ENCODE results near the gene VPS33B.

Gene VPS33B

GRCh38 chr15:90955624-90956273, 66.6 kb downstream of the VPS33B start:
- TF ChIP-seq CTCF (IDR thresholded peaks at IDR 0.05; ENCODE audit: low read depth, low read length, missing control alignments), result no peak
- peak overlapping the region; percentile 93 for H3K4me3 ChIP-seq (ENCODE audit: low read depth, low read length)
- no peak for DNase-seq (ENCODE audit: low read depth)
- in situ Hi-C loops (cut with HindIII; ENCODE audit: low sequenced_read_pairs), result no loop called here

DNA sequence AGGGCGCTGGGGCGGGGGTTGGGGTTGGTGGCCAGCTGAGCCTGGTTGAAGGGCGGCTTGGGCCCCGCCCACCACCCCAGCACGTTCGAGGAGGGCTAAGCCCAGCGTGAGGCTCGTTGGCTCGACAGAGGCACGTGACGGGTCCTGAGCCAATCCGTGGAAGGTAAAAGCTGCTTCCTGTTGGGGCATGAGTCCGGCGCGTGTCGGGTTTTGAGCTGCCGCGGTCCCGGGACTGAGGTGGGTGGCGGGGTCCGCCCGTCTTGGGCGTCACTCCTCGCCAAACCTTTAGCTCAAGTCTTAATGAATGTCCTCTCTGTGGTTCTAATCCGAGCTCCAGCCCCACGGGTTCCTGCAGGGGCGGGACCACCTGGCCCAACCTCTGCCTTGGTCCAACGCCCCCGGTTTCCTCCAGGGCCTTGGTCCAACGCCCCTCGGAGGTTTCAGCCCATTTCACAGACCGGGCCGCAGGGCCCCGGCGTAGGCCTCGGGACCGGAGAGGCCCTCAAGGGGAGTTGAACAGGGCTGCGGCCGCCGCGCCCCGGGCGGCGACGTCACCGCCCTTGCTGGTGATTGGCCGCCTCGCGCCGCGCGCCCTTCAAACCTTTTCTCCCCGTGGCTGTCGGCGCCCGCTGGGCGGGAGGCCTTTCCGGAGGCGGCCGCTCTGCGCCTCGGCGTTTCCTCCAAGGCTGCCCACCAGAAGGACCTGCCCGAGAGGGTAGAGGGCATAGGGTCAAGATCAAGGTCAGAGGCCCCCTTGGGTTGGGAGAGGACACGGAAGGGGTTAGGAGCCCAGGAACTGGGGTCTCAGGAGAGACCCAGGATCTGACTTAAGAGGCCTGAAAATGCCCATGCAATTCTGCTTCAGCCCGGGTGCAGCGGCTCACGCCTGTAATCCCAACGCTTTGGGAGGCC, 67.4 kb downstream of the VPS33B start, which contains the start of gene RCCD1:
Gene RCCD1 (plus strand): TSS at position 173 of the 912 bp plus-strand sequence. CDS start 1,851 bp downstream, outside the sequence.
- in situ Hi-C loops (cut with HindIII; ENCODE audit: low sequenced_read_pairs), result no loop called here

DNA sequence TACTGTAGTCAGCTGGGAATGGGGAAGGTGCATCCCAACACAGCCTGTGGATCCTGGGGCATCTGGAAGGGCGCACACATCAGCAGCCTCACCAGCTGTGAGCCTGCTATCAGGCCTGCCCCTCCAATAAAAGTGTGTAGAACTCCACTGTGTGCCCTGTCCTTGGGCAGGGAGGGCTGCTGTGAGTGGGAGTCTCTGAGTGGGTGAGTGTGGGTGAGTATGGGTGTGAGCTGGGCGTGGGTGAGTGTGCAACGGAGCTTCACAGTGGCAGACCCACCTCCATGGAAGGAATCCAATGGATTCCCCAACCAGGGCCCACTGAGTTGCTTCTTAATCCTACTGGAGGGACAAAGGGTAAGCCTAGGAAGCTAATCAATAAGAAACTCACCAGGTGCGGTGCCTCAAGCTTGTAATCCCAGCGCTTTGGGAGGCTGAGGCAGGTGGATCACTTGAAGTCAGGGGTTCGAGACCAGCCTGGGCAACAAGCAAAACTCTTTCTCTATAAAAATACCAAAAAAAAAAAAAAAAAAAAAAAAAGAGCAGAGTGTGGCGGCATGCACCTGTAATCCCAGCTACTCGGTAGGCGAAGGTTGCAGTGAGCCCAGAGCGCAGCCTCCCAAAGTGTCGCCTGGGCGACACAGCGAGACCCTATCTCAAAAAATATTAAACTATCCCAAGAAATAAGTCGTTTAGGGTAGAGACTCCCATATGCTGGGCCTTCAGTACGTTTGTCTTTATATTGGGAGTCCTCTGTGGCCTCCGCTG, 68.3 kb downstream of the VPS33B start:
- H3K4me3 ChIP-seq (ENCODE audit: low read depth, low read length), result peak overlapping the region; percentile 93
- TF ChIP-seq CTCF (IDR thresholded peaks at IDR 0.05; ENCODE audit: low read depth, low read length, missing control alignments), result no peak
- DNase-seq (ENCODE audit: low read depth), result no peak
- in situ Hi-C loops (cut with HindIII; ENCODE audit: low sequenced_read_pairs), result no loop called here

More for the DNA sequence above, 67.4 kb downstream of the VPS33B start, which contains the start of gene RCCD1:
- peak within 1 kb of the TSS; percentile 93 for H3K4me3 ChIP-seq (ENCODE audit: low read depth, low read length)
- DNase-seq (ENCODE audit: low read depth), result peak; percentile 78
- TF ChIP-seq CTCF (IDR thresholded peaks at IDR 0.05; ENCODE audit: low read depth, low read length, missing control alignments), result no peak

DNA sequence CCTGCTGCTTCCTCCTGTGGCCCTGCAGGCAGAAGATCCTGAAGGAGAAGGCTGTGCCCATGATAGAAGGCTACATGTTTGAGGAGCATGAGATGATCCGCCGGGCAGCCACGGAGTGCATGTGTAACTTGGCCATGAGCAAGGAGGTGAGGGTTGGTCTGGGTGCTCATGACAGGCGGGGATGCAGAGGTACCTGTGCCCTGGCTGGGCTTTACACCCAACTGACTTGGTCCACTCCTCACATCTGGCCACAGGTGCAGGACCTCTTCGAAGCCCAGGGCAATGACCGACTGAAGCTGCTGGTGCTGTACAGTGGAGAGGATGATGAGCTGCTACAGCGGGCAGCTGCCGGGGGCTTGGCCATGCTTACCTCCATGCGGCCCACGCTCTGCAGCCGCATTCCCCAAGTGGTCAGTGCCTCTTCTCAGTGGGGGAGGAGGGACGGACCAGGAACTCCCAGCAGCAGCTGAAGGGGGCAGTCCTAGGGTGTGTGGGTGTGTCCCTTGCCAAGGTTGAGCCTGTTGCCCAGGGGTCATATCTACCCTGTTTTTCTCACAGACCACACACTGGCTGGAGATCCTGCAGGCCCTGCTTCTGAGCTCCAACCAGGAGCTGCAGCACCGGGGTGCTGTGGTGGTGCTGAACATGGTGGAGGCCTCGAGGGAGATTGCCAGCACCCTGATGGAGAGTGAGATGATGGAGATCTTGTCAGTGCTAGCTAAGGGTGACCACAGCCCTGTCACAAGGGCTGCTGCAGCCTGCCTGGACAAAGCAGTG, 69.3 kb downstream of the VPS33B start:
- no peak overlapping the region for H3K4me3 ChIP-seq (ENCODE audit: low read depth, low read length)
- TF ChIP-seq CTCF (IDR thresholded peaks at IDR 0.05; ENCODE audit: low read depth, low read length, missing control alignments), result no peak
- no peak for DNase-seq (ENCODE audit: low read depth)

GRCh38 chr15:90950676-90951075, 71.7 kb downstream of the VPS33B start:
- no peak for TF ChIP-seq CTCF (IDR thresholded peaks at IDR 0.05; ENCODE audit: low read depth, low read length, missing control alignments)
- DNase-seq (ENCODE audit: low read depth), result no peak
- no peak overlapping the region for H3K4me3 ChIP-seq (ENCODE audit: low read depth, low read length)
- in situ Hi-C loops (cut with HindIII; ENCODE audit: low sequenced_read_pairs), result no loop called here

More for the DNA sequence above, 69.3 kb downstream of the VPS33B start:
- in situ Hi-C loops (cut with HindIII; ENCODE audit: low sequenced_read_pairs), result no loop called here
